GM12865 (cell line): ENCODE data around the gene NAALADL1.
"Not testable (repeated sequence)": the region's sequence is repeated elsewhere in the genome, so short reads cannot be mapped to it uniquely, and the experiment has no call there.

Experiments used
- DNase-seq: peaks from one replicate; pipeline ENCODE4 v3.0.0; 2010; ENCODE audit warnings: low read depth
- H3K4me3 ChIP-seq: 2 replicates; pipeline ENCODE4 v1.5.1; 2011; ENCODE audit warnings: mild to moderate bottlenecking, low read depth, low read length, control low read depth
- CTCF ChIP-seq: IDR thresholded peaks from 2 replicates; pipeline ENCODE4 v1.5.1; 2011; ENCODE audit warnings: low read length, control low read depth, low read depth, inconsistent platforms; ENCODE audit not compliant: insufficient read depth; ENCODE audit errors: missing control alignments

NAALADL1 gene

GRCh38 chr11:65008873-65009272, 49.5 kb downstream of the NAALADL1 start:
- no peak overlapping the region for H3K4me3 ChIP-seq
- DNase-seq: no peak
- no peak for TF ChIP-seq CTCF

GRCh38 chr11:65008016-65008415, 50.3 kb downstream of the NAALADL1 start:
- no peak for TF ChIP-seq CTCF
- DNase-seq: no peak

GRCh38 chr11:65003968-65004367, 54.4 kb downstream of the NAALADL1 start:
- H3K4me3 ChIP-seq, DNase-seq: not testable (repeated sequence)

More at GRCh38 chr11:65008016-65008415, 50.3 kb downstream of the NAALADL1 start:
- H3K4me3 ChIP-seq: no peak overlapping the region

GRCh38 chr11:65003282-65003681, 55.1 kb downstream of the NAALADL1 start:
- no peak overlapping the region for H3K4me3 ChIP-seq
- TF ChIP-seq CTCF: no peak
- no peak for DNase-seq

GRCh38 chr11:65002706-65003105, 55.6 kb downstream of the NAALADL1 start:
- H3K4me3 ChIP-seq: no peak overlapping the region
- DNase-seq: no peak
- no peak for TF ChIP-seq CTCF

- no peak for TF ChIP-seq CTCF
- no peak overlapping the region for H3K4me3 ChIP-seq
- DNase-seq: no peak
These were observed 58.9 kb downstream of the NAALADL1 start for GRCh38 chr11:64999478-64999877.

- H3K4me3 ChIP-seq: no peak overlapping the region
- DNase-seq: no peak
- no peak for TF ChIP-seq CTCF
These were observed 59.5 kb downstream of the NAALADL1 start for GRCh38 chr11:64998690-64999431.
